Esophagus squamous epithelium (tissue), 4 donors: ENCODE measurements around the gene SMIM32.

Experiments used
- CTCF ChIP-seq, 6 experiments: fragments of 450-650 bp in 4 of 6; fragments of 200-600 bp in 2 of 6; sonication (generic) in 2 of 6; IDR thresholded peaks; one replicate each; pipeline ENCODE4 v1.5.1; 2016 to 2019; ENCODE audit warnings: antibody characterized with exemption in 6 of 6, mild to moderate bottlenecking in 4 of 6, moderate library complexity in 4 of 6
- POLR2A ChIP-seq, 4 donors: fragments of 450-650 bp; IDR thresholded peaks; one replicate each; pipeline ENCODE4 v1.6.1; 2017; ENCODE audit warnings: antibody characterized with exemption in 4 of 4, mild to moderate bottlenecking in 4 of 4, moderate library complexity in 3 of 4

- TF ChIP-seq POLR2A (IDR thresholded peaks at IDR 0.05) (no peak), CTCF (IDR thresholded peaks at IDR 0.05) (no peak)
Measured at GRCh38 chr5:136153581-136154236, 39.3 kb downstream of the SMIM32 start.
